ENCODE data around the gene SIX3.

Gene SIX3

GRCh38 chr2:44943693-44944101, 2.2 kb downstream of the SIX3 start:
- DNase-seq (ENCODE audit: low read depth) = no peak

DNA sequence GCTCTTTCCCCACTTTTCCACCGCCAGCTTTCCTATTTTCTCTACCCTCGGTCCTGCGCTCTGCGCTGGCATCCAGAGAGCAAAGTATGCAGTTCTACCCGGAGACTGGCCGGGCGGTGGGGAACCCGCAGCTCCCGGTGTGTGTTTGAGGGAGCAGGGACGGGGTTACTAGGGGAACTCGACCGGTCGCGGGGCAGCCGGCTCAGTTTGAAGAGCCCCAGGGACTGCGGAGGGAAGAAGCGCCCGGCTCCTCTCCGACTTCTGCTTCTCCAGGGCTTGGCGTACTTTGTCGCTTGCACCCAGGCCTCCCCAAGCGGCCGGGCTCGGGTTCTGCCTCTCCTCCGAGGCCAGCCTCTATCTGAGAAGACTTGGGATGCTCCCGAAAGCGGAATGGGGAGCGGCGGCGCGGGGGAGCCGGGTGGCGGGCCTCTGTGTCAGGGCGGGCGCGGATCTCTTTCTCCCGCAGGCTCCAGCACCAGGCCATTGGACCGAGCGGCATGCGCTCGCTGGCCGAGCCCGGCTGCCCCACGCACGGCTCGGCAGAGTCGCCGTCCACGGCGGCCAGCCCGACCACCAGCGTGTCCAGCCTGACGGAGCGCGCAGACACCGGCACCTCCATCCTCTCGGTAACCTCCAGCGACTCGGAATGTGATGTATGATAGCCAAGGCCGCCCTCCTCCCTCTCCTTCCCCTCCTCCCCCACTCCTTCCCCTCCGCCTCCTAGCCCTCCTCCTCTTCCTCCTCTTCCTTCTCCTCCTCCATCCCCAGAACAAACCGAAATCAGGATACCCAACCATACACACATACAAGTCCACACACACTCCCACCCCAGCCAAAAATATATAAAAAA, 2.8 kb downstream of the SIX3 start:
- no peak for DNase-seq (ENCODE audit: low read depth)

- DNase-seq (ENCODE audit: low read depth) = no peak
These were observed 3.6 kb downstream of the SIX3 start for GRCh38 chr2:44944952-44945612.

- DNase-seq (ENCODE audit: low read depth) = no peak
These were observed 4.3 kb downstream of the SIX3 start for GRCh38 chr2:44945676-44946371.

GRCh38 chr2:44946372-44947027, 5.0 kb downstream of the SIX3 start:
- DNase-seq (ENCODE audit: low read depth) = no peak

GRCh38 chr2:44947028-44947375, 5.5 kb downstream of the SIX3 start:
- DNase-seq (ENCODE audit: low read depth) = no peak

DNA sequence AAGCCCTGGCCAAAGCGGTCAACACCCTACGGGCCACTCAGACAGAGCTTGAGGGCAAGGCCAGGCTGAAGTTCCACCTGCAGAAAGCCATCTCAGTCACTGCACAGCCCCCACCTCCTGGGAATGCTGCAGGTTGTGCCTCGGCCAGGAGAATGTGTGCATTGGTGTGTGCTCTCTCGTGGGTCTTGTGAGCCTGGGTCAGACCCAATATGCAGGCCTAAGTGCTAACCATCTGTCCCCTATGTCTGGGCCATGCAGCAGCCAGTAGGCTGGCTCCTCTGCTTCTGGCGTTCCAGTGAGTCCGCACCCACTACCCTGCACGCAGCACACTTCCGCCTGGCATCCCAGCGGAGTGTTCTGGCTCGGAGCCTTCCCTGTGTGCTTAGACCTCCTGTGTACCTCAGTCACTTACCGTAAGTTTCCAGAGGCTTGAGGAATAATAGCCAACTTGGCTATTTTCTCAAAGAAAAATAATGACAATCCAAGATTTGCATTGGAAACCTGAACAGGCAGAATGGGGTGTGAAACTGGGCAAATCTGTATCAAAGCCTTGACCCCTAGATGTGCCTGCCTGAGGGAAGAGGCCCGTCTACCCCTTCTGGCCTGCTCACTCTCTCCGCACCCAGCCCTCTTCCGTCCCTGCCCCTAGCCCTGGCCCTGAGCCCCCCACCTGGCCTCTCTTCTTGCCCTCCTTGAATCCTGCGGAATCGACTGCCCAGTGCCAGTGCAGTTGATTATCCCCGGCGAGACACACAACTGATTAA, 7.2 kb downstream of the SIX3 start:
- DNase-seq (ENCODE audit: low read depth) = no peak

- DNase-seq (ENCODE audit: low read depth) = peak; percentile 70
These were observed 8.0 kb downstream of the SIX3 start for GRCh38 chr2:44949329-44950151.

GRCh38 chr2:44950646-44951045, 9.1 kb downstream of the SIX3 start:
- no peak for DNase-seq (ENCODE audit: low read depth)

DNA sequence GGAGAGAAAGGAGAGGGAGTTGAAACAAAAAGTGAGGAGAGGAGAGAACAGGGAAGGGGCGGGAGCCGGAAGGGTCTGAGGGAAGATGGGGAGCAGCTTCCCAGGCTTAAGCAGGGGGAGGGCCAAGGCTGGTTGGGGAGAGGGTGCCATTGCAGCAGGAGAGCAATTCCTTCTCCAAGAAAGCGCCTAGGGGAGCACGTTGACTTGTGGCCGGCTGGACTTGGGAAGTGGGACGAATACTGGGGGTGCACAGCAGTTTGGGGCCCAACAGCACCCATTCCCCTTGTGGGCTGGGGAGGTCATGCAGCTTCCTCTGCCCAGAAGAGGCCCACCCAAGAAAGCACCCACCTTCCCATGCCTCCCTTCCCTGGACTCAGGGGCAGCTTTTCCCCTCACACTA, 9.6 kb downstream of the SIX3 start:
- DNase-seq (ENCODE audit: low read depth) = no peak

- DNase-seq (ENCODE audit: low read depth) = no peak
These were observed 10.2 kb downstream of the SIX3 start for GRCh38 chr2:44951714-44952113.

GRCh38 chr2:44952143-44952805, 10.8 kb downstream of the SIX3 start:
- DNase-seq (ENCODE audit: low read depth) = peak; percentile 64

DNA sequence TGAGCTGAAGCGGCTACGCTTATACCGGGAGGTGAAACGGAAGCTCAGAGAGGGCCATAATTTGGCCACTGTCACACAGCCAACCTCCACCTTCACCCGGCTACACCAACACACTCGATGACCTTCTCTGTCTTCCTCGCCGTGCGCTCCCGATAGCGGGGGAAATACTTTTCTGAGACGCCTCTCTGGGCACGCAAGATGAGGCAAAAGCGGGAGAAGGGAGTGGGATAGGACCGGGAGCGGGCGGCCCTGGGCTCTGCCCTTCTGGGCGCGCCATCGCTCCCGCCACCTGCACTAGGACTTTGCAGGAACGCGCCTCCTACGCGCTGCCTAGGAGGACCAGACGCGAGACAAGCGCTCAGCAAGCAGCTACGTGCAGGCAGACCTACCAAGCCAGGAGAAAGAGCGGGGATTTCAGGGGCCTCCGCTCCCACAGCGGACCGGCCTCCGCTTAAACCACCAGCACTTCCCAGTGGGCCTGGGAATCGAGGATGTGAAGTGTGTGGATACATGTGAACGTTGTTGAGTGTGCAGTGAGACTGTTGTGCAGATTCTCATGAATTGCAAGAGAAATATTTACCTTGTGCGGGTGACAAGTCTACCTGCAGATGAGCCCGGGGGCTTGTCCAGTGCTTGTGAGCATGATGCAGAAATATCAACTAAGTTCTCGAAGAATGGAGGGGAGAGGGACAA, 11.4 kb downstream of the SIX3 start:
- no peak for DNase-seq (ENCODE audit: low read depth)

DNA sequence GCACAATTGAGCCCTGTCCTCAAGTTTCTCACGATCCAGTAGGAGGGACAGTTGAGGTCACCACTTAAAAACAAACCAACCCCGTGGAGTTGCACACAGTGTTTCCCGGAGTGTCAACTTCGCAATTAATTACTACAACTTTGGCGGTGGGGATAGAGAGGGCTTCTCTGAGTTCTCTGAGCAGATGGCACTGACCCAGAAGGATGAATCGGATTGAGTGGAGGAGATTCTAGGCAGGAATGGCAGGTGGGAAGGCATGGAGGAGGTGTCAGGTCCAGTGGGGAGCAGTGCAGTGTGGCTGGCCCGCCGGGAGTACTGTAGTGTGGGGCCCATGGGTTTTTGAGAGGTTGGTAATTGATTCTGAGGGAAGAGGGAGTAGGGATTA, 12.0 kb downstream of the SIX3 start:
- DNase-seq (ENCODE audit: low read depth) = no peak

GRCh38 chr2:44954447-44954888, 13.0 kb downstream of the SIX3 start:
- DNase-seq (ENCODE audit: low read depth) = no peak

GRCh38 chr2:44954889-44955592, 13.5 kb downstream of the SIX3 start:
- DNase-seq (ENCODE audit: low read depth) = no peak

DNA sequence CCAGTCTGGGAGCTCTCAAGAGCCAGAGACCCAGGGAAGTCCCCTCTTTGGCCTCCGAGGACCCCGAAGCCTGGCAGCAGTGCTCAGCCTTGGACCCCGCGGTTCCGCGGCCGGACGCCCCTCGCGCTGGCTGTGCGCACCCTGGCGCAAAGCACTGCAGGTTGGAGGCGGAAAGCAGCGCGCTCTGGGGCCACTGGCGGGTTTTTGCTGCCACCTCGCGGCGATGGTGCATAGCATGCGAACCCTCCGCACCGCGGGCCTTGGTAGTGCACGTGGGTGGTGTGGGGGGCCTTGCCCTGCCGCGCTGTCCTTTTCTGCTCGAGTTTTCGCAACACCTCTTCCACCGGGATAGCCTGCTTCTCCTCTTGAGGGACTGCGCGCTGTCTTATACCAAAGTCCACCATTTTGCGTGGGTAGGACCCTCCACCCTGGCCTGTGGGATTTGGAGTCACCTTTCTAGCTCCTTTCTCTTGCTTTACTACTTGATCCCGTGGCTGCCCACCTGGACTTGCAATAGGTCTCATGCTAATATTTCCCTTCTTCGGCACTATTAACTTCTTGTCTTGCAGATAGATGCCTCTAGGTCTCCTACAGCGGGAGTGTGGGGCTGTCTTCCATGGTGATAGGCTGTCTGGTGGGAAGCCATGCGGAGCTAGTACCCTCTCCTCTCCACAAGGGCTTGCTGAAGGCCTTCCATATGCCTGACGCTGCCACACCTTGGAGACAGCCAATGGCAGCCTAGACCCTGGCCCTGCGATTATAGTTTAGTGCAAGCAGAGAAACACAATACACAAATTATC, 14.3 kb downstream of the SIX3 start:
- peak; percentile 61 for DNase-seq (ENCODE audit: low read depth)

- DNase-seq (ENCODE audit: low read depth) = peak; percentile 76
These were observed 15.3 kb downstream of the SIX3 start for GRCh38 chr2:44956843-44957242.

All from fibroblast of gingiva (primary cell).